Activated CD8-positive, alpha-beta T cell treated with anti-CD3 and anti-CD28 coated beads, Interleukin-2, amount 10 ng/mL, durations not matched to agents 7 days and 5 days (primary cell): Measurements from ENCODE around the gene ABCC8. TPM values are rescaled to one million over a fixed set of nuclear protein-coding genes. Genes with fewer than 3 reads are reported as not detected.
A peak's percentile ranks its signal among the peaks of the same experiment; 100 is the strongest.

Experiments
- ATAC-seq: fragments of 150-1000 bp; cut with Tn5 transposase; one replicate; pipeline ENCODE4 v1.10.0; 2021; ENCODE audit warnings: moderate library complexity
- CTCF ChIA-PET: fragments of 350-600 bp; sonication (Branson Sonifier 250); formaldehyde crosslinking; loops from one replicate; lab custom pipeline; 2021; ENCODE audit warnings: antibody characterized with exemption; lab: Charles Lee
- POLR2A ChIA-PET: fragments of 350-600 bp; sonication (Branson Sonifier 250); formaldehyde crosslinking; loops from one replicate; lab custom pipeline; 2021; ENCODE audit warnings: antibody characterized with exemption; lab: Charles Lee
- DNase-seq: peaks from one replicate; pipeline ENCODE4 v3.0.0-alpha.2; 2020
- H3K27ac Mint-ChIP-seq: one replicate; pipeline ENCODE4 v1.8.0; 2021; ENCODE audit warnings: mild to moderate bottlenecking, mixed read lengths
- H3K27me3 Mint-ChIP-seq: one replicate; pipeline ENCODE4 v1.8.0; 2021; ENCODE audit warnings: low read depth, mixed read lengths
- H3K36me3 Mint-ChIP-seq: one replicate; pipeline ENCODE4 v1.8.0; 2021; ENCODE audit warnings: low read depth, mixed read lengths
- H3K4me1 Mint-ChIP-seq: one replicate; pipeline ENCODE4 v1.8.0; 2021; ENCODE audit warnings: low read depth, mixed read lengths
- H3K4me3 Mint-ChIP-seq: one replicate; pipeline ENCODE4 v1.8.0; 2021; ENCODE audit warnings: mild to moderate bottlenecking, mixed read lengths
- H3K9me3 Mint-ChIP-seq: one replicate; pipeline ENCODE4 v1.8.0; 2022; ENCODE audit warnings: mixed read lengths; ENCODE audit not compliant: insufficient read depth
- total RNA-seq, 2 experiments: library from RNA; stranded (reverse); gene quantifications; one replicate each; pipeline ENCODE4 v1.2.3, GENCODE V29; 2021

ABCC8 gene
- total RNA-seq, 2 experiments from 2014 or later, result 0.61 to 1.5 TPM

DNA sequence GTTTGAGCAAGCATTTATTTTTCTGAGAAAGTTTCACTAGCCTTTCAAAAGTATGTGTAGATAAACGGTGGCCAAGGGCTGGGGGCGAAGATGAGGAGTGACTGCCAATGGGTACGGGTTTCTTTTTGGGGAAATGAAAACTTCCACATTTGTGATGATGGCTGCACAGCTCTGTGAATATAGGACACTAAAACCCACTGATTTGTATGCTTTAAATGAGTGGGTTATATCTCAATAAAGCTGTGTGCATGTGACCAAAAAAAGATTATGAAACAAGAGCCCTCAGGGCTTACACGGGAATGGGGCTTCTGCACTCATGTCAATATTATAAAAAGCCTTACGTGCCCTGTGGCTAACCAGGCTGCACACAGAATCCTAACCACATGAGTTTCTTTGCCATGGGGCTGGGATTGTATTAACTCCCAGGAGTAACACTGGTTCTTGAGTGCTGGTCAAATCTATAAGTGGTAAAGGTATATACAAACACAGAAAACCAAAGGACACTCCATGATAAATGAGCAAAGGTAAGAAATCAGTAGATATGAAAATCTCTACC, 31.3 kb downstream of the ABCC8 start:
- no peaks in the 10 kb centered on the region for H3K4me1 Mint-ChIP-seq
- no peak overlapping the region for H3K4me3 Mint-ChIP-seq
- peaks cover 18% of the 10 kb centered on the region for H3K27me3 Mint-ChIP-seq

GRCh38 chr11:17443926-17444690, 32.5 kb downstream of the ABCC8 start:
- peaks cover 7% of the 10 kb centered on the region for H3K4me1 Mint-ChIP-seq
- no peaks in the 10 kb centered on the region for H3K36me3 Mint-ChIP-seq
- H3K27me3 Mint-ChIP-seq, result peaks cover 20% of the 10 kb centered on the region
- POLR2A ChIA-PET, result no interaction called here
- DNase-seq, result no peak
- H3K4me3 Mint-ChIP-seq, result no peak overlapping the region
- no peaks in the 10 kb centered on the region for H3K9me3 Mint-ChIP-seq
- ATAC-seq, result no peak
- H3K27ac Mint-ChIP-seq, result no peak overlapping the region
- CTCF ChIA-PET, result interaction anchor here (1.2 kb wide), 1 partner anchor 60 kb away, joined by 3 read pairs; no protein-coding TSS in a partner anchor

More for the DNA sequence above, 31.3 kb downstream of the ABCC8 start:
- Mint-ChIP-seq H3K27ac (no peak overlapping the region), H3K36me3 (no peaks in the 10 kb centered on the region), H3K9me3 (no peaks in the 10 kb centered on the region)
- CTCF ChIA-PET, result interaction anchor here (1.2 kb wide), 1 partner anchor 61 kb away, joined by 3 read pairs; no protein-coding TSS in a partner anchor
- ATAC-seq (no peak), DNase-seq (no peak)
- POLR2A ChIA-PET, result no interaction called here

DNA sequence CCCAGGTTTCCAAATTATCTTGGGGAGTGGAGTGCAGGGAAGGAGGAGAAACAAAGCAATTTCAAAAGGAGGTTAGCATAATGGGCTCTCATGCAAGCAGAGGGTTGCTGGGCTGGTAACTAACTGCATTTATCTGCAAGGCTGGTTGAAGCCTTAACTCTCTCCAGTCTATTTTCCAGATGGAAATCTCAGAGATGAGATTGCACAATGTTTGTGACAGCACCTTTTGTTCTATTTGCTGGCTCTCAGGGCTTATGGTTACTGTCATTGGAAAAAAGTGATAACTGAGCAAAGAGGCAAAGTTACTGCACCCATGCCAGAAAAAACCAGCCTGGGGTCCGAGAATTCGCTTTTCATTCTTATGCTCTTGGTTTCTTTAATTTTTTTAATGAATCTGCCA, 33.2 kb downstream of the ABCC8 start:
- ATAC-seq (no peak), DNase-seq (no peak)
- Mint-ChIP-seq H3K36me3 (no peaks in the 10 kb centered on the region), H3K9me3 (no peaks in the 10 kb centered on the region), H3K4me1 (peaks cover 14% of the 10 kb centered on the region), H3K27me3 (peaks cover 24% of the 10 kb centered on the region), H3K27ac (no peak overlapping the region), H3K4me3 (no peak overlapping the region)
- ChIA-PET CTCF (no interaction called here), POLR2A (no interaction called here)

- H3K27me3 Mint-ChIP-seq, result peaks cover 24% of the 10 kb centered on the region
- ATAC-seq, result no peak
- H3K36me3 Mint-ChIP-seq, result no peaks in the 10 kb centered on the region
- no peak for DNase-seq
- no peak overlapping the region for H3K27ac Mint-ChIP-seq
- peaks cover 15% of the 10 kb centered on the region for H3K4me1 Mint-ChIP-seq
- ChIA-PET CTCF (no interaction called here), POLR2A (no interaction called here)
- H3K4me3 Mint-ChIP-seq, result no peak overlapping the region
- H3K9me3 Mint-ChIP-seq, result no peaks in the 10 kb centered on the region
These were observed 33.6 kb downstream of the ABCC8 start for GRCh38 chr11:17443000-17443399.

DNA sequence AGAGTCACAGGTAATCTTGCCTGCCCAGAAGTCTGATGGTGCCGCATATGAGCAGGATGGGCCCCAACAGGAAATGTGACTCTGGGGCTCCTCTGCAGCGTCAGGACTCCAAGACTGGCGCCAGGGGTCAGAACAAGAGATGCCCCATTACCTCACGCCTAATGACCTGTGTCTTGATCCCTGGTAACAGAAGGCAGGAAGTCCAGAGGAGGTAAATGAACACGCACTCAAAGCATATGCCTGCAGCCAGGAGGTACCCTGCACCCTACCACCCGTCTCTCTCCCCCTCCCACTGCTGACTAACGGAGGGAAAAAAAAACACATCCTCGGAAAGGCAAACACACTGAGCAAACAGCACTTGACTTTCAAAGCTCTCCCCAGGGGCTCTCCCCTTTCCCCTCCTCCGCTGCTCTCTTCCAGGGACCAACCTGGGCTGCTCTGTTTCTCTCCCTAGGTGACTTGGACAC, 37.3 kb downstream of the ABCC8 start:
- Mint-ChIP-seq H3K4me3 (no peak overlapping the region), H3K36me3 (no peaks in the 10 kb centered on the region), H3K9me3 (no peaks in the 10 kb centered on the region), H3K4me1 (peaks cover 19% of the 10 kb centered on the region), H3K27ac (peak overlapping the region; percentile 71), H3K27me3 (peaks cover 20% of the 10 kb centered on the region)
- ATAC-seq (no peak), DNase-seq (peak; percentile 23)
- ChIA-PET POLR2A (interaction anchor here (0.6 kb wide), 1 partner anchor 233 kb away, joined by 4 read pairs; no protein-coding TSS in a partner anchor), CTCF (no interaction called here)

- DNase-seq (no peak), ATAC-seq (no peak)
- CTCF ChIA-PET, result no interaction called here
- H3K4me3 Mint-ChIP-seq, result no peak overlapping the region
- no peak overlapping the region for H3K27ac Mint-ChIP-seq
- peaks cover 17% of the 10 kb centered on the region for H3K27me3 Mint-ChIP-seq
- POLR2A ChIA-PET, result no interaction called here
- peaks cover 19% of the 10 kb centered on the region for H3K4me1 Mint-ChIP-seq
- H3K36me3 Mint-ChIP-seq, result no peaks in the 10 kb centered on the region
- H3K9me3 Mint-ChIP-seq, result no peaks in the 10 kb centered on the region
These were observed 39.3 kb downstream of the ABCC8 start for GRCh38 chr11:17437366-17437765.

GRCh38 chr11:17434108-17434507, 42.5 kb downstream of the ABCC8 start:
- Mint-ChIP-seq H3K4me3 (no peak overlapping the region), H3K27me3 (peaks cover 8% of the 10 kb centered on the region), H3K9me3 (no peaks in the 10 kb centered on the region), H3K4me1 (peaks cover 11% of the 10 kb centered on the region), H3K36me3 (no peaks in the 10 kb centered on the region), H3K27ac (no peak overlapping the region)
- ChIA-PET POLR2A (interaction anchor here (0.7 kb wide), 1 partner anchor 26 kb away, joined by 3 read pairs; no protein-coding TSS in a partner anchor), CTCF (no interaction called here)
- ATAC-seq (no peak), DNase-seq (no peak)

DNA sequence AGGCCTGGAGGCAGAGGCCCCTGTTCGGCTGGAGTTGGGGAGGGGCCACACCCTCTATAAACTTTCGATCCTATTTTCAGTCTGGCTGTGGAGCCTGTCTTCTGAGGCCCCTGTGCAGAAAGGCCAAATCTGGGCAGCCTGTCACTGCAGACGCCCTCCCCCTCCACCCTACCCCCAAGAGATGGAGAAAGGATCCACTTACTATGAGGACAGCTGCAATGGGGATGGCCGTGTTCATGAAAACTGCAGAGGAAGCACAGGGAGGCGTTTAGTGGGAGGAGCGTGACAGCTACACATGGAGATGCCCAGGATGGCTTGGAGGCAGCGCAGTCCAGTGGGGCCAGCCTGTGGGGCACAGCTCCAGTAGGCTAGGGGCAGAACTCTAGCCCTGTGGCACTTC, 44.6 kb downstream of the ABCC8 start:
- no peaks in the 10 kb centered on the region for H3K9me3 Mint-ChIP-seq

DNA sequence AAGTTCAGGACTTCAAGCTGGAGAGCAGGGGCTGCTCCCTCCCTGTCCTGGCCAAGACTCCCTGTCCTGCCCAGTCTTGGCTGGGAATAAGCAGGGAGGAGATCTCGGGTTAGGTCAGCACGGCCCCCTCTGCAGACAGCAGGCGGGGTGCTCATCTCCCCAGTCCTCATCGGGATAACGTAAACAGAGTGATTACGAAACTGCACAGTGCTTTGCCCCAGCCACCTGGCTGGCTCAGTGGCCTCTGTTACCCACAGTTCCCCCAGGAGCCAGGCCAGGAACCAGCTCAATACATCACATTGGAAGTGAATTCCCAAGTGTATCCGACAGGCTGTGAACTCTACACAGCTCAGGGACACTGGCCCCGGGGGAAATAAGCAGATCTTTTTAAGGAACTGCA, 45.5 kb downstream of the ABCC8 start:
- no peak overlapping the region for H3K4me3 Mint-ChIP-seq
- no peaks in the 10 kb centered on the region for H3K36me3 Mint-ChIP-seq
- ChIA-PET CTCF (interaction anchor here (1.2 kb wide), 1 partner anchor 9 kb away, joined by 3 read pairs; no protein-coding TSS in a partner anchor), POLR2A (no interaction called here)
- H3K4me1 Mint-ChIP-seq, result peaks cover 14% of the 10 kb centered on the region
- DNase-seq, result no peak
- H3K27me3 Mint-ChIP-seq, result peaks cover 7% of the 10 kb centered on the region
- no peak for ATAC-seq
- H3K9me3 Mint-ChIP-seq, result no peaks in the 10 kb centered on the region
- no peak overlapping the region for H3K27ac Mint-ChIP-seq

More for the DNA sequence above, 44.6 kb downstream of the ABCC8 start:
- ChIA-PET CTCF (interaction anchor here (1.2 to 1.3 kb wide), 2 partner anchors 10 to 43 kb away, joined by 3 to 4 read pairs; partner anchors contain the start of gene KCNJ11), POLR2A (no interaction called here)
- no peak overlapping the region for H3K27ac Mint-ChIP-seq
- no peak overlapping the region for H3K4me3 Mint-ChIP-seq
- H3K4me1 Mint-ChIP-seq, result peaks cover 5% of the 10 kb centered on the region
- no peaks in the 10 kb centered on the region for H3K36me3 Mint-ChIP-seq
- no peak for DNase-seq
- H3K27me3 Mint-ChIP-seq, result peaks cover 7% of the 10 kb centered on the region
- no peak for ATAC-seq

- H3K27ac Mint-ChIP-seq, result no peak overlapping the region
- peaks cover 19% of the 10 kb centered on the region for H3K4me1 Mint-ChIP-seq
- ChIA-PET POLR2A (no interaction called here), CTCF (no interaction called here)
- DNase-seq, result no peak
- ATAC-seq, result no peak
- no peak overlapping the region for H3K4me3 Mint-ChIP-seq
- H3K9me3 Mint-ChIP-seq, result no peaks in the 10 kb centered on the region
- peaks cover 10% of the 10 kb centered on the region for H3K27me3 Mint-ChIP-seq
- no peaks in the 10 kb centered on the region for H3K36me3 Mint-ChIP-seq
These were observed 46.0 kb downstream of the ABCC8 start for GRCh38 chr11:17430616-17431015.

DNA sequence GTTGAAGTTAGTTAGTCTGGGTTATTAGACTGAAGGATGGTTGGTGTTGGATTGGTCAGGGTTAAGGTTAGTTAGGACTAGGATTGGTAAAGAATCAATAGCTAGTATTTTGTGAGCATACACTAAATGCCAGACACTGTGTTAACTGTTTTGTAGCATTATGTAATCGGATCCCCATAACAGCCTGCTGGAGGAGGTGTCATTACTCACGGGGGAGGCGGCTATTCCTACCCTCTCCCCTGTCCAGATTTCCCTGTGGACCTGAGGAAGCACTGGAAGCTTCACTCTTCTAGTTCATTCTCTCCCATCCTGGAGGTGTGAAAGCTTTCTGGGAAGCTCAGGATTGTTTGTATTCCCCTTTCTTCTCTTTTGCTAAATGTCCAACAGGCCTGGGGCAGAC, 47.7 kb downstream of the ABCC8 start:
- peaks cover 6% of the 10 kb centered on the region for H3K27me3 Mint-ChIP-seq
- CTCF ChIA-PET, result interaction anchor here (0.8 kb wide), 1 partner anchor 45 kb away, joined by 3 read pairs; no protein-coding TSS in a partner anchor
- H3K36me3 Mint-ChIP-seq, result no peaks in the 10 kb centered on the region
- DNase-seq, result no peak
- H3K4me1 Mint-ChIP-seq, result peaks cover 23% of the 10 kb centered on the region
- no peak for ATAC-seq
- no peaks in the 10 kb centered on the region for H3K9me3 Mint-ChIP-seq
- no peak overlapping the region for H3K4me3 Mint-ChIP-seq
- POLR2A ChIA-PET, result no interaction called here
- H3K27ac Mint-ChIP-seq, result no peak overlapping the region

DNA sequence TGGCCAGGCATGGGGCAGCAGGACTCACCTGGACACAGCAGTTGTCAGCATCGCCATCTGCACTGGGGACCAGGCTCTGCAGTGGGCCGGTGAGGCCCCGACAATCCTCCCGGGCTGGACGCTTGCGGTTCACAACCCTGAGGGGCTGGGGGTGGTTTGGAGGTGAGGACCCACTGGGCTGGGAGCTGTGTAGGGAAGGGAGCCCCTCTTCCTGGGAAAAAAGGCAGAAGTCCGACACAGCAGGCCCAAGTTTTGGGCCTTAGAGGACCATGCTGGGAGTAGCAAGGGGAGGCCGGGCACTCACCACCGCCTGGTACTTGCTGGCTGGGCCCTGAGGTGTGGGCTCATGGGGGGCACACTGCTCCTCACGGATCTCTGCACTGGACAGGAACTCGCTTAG, 48.4 kb downstream of the ABCC8 start:
- ChIA-PET POLR2A (no interaction called here), CTCF (interaction anchor here (0.8 kb wide), 1 partner anchor 44 kb away, joined by 3 read pairs; no protein-coding TSS in a partner anchor)
- H3K9me3 Mint-ChIP-seq, result no peaks in the 10 kb centered on the region
- H3K4me1 Mint-ChIP-seq, result peaks cover 23% of the 10 kb centered on the region
- H3K36me3 Mint-ChIP-seq, result no peaks in the 10 kb centered on the region
- no peak overlapping the region for H3K4me3 Mint-ChIP-seq
- no peak overlapping the region for H3K27ac Mint-ChIP-seq
- H3K27me3 Mint-ChIP-seq, result peaks cover 6% of the 10 kb centered on the region
- no peak for ATAC-seq
- DNase-seq, result no peak
